GM10266 (cell line): ENCODE measurements around the gene FUS.
"Not testable (repeated sequence)": the region's sequence is repeated elsewhere in the genome, so short reads cannot be mapped to it uniquely, and the experiment has no call there.

Experiments
- DNase-seq: peaks from one replicate; pipeline ENCODE4 v3.0.0; 2012; ENCODE audit errors: extremely low spot score
- TF ChIP-seq, protein P1 (sequence below): IDR thresholded peaks from 2 replicates; pipeline ENCODE4 v1.5.1; 2012; ENCODE audit warnings: mild to moderate bottlenecking, low read depth; ENCODE audit not compliant: control insufficient read depth, insufficient read depth; ENCODE audit errors: missing control alignments

FUS gene

DNA sequence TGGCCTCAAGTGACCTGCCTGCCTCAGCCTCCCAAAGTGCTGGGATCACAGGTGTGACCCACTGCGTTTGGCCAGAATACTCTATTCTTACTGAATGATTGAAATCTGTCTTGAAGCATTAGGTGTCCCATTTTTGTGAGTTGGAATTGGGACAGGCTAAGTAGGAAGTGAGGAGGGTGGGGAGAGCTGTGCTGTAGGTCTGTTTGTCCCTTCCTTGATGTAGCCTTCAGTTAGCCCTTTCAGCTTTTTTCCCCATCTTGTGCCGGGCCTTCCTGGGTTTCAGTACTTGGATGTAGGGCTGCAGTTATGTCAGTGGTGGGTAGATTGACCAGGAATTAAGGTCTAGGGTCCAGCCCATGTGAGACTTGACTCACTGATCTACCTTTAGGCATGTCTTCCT is 13.9 kb downstream of the FUS start:
- TF ChIP-seq, protein P1, sequence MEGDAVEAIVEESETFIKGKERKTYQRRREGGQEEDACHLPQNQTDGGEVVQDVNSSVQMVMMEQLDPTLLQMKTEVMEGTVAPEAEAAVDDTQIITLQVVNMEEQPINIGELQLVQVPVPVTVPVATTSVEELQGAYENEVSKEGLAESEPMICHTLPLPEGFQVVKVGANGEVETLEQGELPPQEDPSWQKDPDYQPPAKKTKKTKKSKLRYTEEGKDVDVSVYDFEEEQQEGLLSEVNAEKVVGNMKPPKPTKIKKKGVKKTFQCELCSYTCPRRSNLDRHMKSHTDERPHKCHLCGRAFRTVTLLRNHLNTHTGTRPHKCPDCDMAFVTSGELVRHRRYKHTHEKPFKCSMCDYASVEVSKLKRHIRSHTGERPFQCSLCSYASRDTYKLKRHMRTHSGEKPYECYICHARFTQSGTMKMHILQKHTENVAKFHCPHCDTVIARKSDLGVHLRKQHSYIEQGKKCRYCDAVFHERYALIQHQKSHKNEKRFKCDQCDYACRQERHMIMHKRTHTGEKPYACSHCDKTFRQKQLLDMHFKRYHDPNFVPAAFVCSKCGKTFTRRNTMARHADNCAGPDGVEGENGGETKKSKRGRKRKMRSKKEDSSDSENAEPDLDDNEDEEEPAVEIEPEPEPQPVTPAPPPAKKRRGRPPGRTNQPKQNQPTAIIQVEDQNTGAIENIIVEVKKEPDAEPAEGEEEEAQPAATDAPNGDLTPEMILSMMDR: no peak
- DNase-seq: no peak

DNA sequence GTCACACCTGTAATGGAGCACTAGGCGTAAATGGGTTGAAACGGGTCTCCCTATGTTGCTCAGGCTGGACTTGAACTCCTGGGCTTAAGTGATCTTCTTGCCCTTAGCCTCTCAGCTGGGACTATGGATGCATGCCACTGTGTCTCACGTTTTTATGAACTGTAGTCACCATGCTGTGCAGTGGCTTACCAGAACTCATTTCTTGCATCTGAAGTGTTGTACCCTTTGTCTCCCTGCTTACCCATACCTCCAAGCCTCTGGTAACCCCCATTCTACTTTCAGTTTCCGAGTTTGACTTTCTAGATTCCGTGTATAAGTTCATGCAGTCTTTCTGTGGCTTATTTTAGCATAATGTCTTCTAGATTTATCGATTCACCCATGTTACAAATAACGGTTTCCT is 15.0 kb downstream of the FUS start:
- TF ChIP-seq, protein P1: no peak
- DNase-seq: no peak

DNA sequence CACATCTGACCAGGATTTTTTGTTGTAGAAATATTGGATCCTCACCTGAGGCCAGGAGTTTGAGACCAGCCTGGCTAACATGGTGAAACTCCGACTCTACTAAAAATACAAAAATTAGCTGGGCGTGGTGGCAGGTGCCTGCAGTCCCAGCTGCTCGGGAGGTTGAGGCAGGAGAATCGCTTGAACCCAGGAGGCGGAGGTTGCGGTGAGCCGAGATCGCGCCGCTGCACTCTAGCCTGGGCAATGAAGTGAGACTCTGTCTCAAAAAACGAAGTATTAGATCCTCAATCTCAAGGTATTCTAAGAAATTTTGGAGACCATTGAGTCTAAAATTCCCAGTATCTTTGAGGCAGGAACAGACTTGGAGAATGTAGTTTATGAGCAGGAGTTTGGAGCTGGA is 15.9 kb downstream of the FUS start:
- not testable (repeated sequence) for DNase-seq

DNA sequence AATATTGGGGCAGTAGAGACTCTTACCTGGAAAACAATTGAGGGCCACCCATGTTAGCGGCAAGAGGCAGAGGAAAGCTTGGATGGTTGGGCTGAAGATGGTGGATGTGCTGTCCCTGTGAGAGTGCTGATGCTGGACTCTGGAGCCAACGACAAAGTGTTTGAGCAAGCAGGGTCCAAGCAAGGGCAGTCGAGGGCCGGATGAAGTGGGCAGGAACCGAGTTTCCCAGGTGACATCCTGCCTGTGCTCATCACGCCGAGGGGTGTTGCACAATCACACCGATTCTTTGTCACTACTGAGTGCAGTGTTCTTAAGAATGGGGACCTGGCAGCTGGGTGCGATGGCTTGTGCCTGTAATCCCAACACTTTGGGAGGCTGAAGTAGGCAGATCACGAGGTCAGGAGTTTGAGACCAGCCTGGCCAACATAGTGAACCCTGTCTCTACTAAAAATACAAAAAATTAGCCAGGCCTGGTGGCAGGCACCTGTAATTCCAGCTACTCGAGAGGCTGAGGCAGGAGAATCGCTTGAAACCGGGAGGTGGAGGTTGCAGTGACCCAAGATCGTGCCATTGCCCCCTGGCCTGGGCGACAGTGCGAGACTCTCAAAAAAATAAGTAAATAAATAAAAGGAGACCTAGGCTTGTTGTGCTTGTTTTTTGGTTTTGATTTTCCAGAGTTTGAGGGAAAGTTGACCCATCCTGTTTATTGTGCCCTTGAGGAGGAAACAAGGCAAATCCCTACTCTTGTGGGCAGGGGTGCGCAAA is 16.6 kb downstream of the FUS start:
- DNase-seq: no peak
- TF ChIP-seq, protein P1: no peak

DNA sequence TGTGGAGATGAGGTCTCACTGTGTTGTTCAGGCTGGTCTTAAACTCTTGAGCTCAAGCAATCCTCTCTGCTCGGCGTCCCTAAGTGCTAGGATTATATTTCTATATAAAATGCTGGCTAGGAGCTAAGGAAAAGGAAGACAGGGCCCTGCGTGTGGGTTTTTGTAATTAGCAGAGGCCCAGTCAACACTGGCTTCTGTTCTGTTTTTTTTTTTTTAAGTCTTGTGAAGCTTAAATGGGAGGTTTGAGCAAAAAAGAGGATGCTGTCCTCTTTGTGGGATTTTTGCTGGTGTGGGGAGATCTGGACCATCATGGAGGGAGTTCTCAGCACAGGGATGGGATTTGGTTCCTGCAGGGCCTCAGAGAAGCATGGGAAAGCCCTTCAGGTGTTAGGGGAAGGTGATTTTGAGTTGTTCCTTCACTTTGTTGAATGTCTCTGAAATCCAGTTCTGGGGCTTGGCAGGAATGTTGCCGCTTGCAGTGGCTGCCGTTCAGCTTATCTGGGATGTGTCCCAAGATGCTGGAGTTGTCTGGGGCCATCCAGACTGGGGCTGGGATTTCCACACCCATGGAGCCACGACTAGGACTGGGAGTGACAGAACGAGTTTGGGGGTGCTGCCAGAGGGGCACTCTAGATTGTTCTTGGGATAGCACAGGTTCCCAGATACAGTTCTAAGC is 18.4 kb downstream of the FUS start:
- no peak for DNase-seq
- TF ChIP-seq, protein P1: no peak

DNA sequence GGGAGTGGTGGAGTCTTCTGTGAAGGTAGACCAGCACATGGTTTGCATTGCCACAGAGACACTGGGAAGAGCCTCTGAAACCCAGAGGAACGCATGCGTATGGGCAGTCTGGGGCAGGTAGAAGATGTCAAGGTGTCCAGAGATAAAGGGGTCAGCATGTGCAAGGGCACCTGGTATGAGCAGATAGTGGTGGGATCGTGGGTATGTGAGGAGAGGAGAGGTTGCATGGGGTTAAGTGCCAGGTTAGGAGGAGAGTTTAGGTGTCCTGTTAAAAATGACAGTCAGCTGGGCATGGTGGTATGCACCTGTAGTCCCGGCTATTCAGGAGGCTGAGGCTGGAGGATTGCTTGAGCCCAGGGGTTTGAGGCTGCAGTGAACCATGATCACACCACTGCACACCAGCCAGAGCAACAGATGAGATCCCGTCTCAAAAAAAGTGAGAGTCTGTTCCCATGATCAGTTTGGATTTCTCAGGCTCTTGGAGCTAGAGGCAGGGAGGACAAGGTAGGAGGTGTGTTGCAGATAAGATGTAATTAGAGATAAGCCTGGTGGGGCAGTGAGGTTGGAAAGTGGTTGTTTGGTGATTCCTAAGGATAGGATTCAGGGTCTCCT is 19.6 kb downstream of the FUS start:
- TF ChIP-seq, protein P1: no peak
- DNase-seq: no peak

DNA sequence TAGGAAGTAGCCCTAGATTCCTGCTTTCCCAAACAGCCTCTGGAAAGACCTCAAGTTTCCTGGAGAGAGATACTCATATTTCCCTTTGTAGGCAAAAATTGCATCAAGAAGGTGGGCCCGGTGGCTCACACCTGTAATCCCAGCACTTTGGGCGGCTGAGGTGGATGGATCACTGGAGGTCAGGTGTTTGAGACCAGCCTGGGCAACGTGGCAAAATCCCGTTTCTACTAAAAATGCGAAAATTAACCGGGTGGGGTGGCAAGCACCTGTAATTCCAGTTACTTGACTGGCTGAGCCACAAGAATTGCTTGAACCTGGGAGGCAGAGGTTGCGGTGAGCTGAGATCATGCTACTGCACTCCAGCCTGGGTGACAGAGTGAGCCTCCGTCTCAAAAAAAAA is 20.2 kb downstream of the FUS start:
- not testable (repeated sequence) for DNase-seq

DNA sequence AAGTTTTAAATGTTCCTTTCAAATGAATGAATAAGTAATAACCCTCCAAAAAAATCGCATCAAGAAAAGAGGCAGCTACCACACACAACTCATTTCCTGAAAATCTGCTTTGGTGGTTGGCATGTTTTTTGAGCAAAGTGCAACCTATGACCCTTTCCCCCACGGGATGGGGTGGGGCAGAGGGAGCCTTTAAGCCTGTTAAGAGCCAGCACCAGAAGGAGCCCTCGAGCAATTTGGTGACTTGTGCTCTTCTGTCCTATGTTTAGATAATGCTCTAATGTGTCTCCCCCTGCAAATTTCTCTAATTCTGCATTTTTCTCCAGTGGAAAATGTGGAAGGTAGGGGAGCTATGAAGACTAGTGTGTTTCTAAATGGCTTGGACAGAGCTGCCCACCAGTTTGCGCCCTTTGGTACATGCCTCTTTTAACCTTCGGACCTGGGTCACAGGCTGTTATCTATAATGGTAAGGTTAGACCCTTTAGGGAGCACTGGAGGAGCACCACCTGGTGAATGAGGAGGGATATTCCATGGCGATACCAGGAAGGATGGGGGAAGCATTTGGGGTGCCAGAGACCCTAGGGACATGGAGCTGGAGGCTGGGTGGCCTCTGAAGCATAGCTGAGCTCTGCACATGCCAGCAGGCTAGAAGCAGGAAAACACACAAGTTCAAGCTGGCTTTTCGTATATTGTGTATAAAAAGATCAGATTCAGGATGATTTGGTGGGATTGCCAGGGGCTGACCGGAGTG is 21.1 kb downstream of the FUS start:
- DNase-seq: no peak
- TF ChIP-seq, protein P1: peak; percentile 16
